HG03439 (cell line): Measurements from ENCODE around the gene HEXD.
"Not testable (repeated sequence)": the region's sequence is repeated elsewhere in the genome, so short reads cannot be mapped to it uniquely, and the experiment has no call there.

Experiments used
- ATAC-seq: cut with Tn5 transposase; IDR thresholded peaks from one replicate; pipeline ENCODE4 v1.9.1; 2021; ENCODE audit warnings: mild to moderate bottlenecking, moderate library complexity; ENCODE audit not compliant: unreplicated experiment

HEXD gene

GRCh38 chr17:82396601-82397435 lies 21.3 kb upstream of the HEXD start:
- ATAC-seq = no peak

- ATAC-seq = no peak
These were observed 20.5 kb upstream of the HEXD start for GRCh38 chr17:82397449-82398335.

GRCh38 chr17:82399041-82399441 lies 19.1 kb upstream of the HEXD start:
- ATAC-seq = no peak

GRCh38 chr17:82399601-82400101 lies 18.5 kb upstream of the HEXD start:
- ATAC-seq = no peak

GRCh38 chr17:82400206-82400605 lies 17.9 kb upstream of the HEXD start:
- ATAC-seq = no peak

- no peak for ATAC-seq
These were observed 17.3 kb upstream of the HEXD start for GRCh38 chr17:82400830-82401229.

- ATAC-seq = no peak
These were observed 15.3 kb upstream of the HEXD start for GRCh38 chr17:82402865-82403264.

GRCh38 chr17:82403662-82404660 lies 14.2 kb upstream of the HEXD start:
- no peak for ATAC-seq

- ATAC-seq = no peak
These were observed 13.1 kb upstream of the HEXD start for GRCh38 chr17:82405051-82405450.

GRCh38 chr17:82406131-82406671 lies 11.9 kb upstream of the HEXD start:
- ATAC-seq = no peak

- no peak for ATAC-seq
These were observed 10.9 kb upstream of the HEXD start for GRCh38 chr17:82407255-82407654.

GRCh38 chr17:82408288-82408937 lies 9.7 kb upstream of the HEXD start:
- no peak for ATAC-seq

GRCh38 chr17:82408938-82409318 lies 9.2 kb upstream of the HEXD start:
- no peak for ATAC-seq

- no peak for ATAC-seq
These were observed 8.0 kb upstream of the HEXD start for GRCh38 chr17:82410014-82410716.

GRCh38 chr17:82411396-82412053 lies 6.6 kb upstream of the HEXD start:
- ATAC-seq = no peak

- not testable (repeated sequence) for ATAC-seq
These were observed 6.1 kb upstream of the HEXD start for GRCh38 chr17:82412081-82412480.

GRCh38 chr17:82412535-82413520 lies 5.3 kb upstream of the HEXD start:
- ATAC-seq = no peak
